Smooth muscle cell (in vitro differentiated cells): ENCODE results near the gene GLT6D1. TPM values are rescaled to one million over a fixed set of nuclear protein-coding genes. Genes with fewer than 3 reads are reported as not detected.

Source experiments
- DNase-seq: peaks from one replicate; lab custom pipeline; 2025; ENCODE audit not compliant: unreplicated experiment; lab: John Stamatoyannopoulos, UW
- H2AFZ ChIP-seq: fragments of 200-600 bp; sonication (generic); 2 replicates; pipeline ENCODE4 v1.6.0; 2016; ENCODE audit warnings: antibody characterized with exemption, low read depth, mild to moderate bottlenecking
- H3F3A ChIP-seq: fragments of 200-600 bp; sonication (generic); 2 replicates; pipeline ENCODE4 v1.6.0; 2017; ENCODE audit warnings: antibody characterized with exemption, low read depth
- H3K27ac ChIP-seq: fragments of 200-600 bp; sonication (generic); 2 replicates; pipeline ENCODE4 v1.5.1; 2016; ENCODE audit warnings: low read depth, mild to moderate bottlenecking
- H3K27me3 ChIP-seq: fragments of 200-600 bp; sonication (generic); 2 replicates; pipeline ENCODE4 v1.6.1; 2016; ENCODE audit warnings: low read depth, mild to moderate bottlenecking
- H3K36me3 ChIP-seq: fragments of 200-600 bp; sonication (generic); 2 replicates; pipeline ENCODE4 v1.5.1; 2016; ENCODE audit warnings: low read depth
- H3K4me1 ChIP-seq: fragments of 200-600 bp; sonication (generic); 2 replicates; pipeline ENCODE4 v1.5.1; 2016; ENCODE audit warnings: low read depth
- H3K4me2 ChIP-seq: fragments of 200-600 bp; sonication (generic); 2 replicates; pipeline ENCODE4 v1.6.0; 2016; ENCODE audit warnings: mild to moderate bottlenecking
- H3K4me3 ChIP-seq: fragments of 200-600 bp; sonication (generic); 2 replicates; pipeline ENCODE4 v1.5.1; 2016; ENCODE audit warnings: mild to moderate bottlenecking
- H3K79me2 ChIP-seq: fragments of 200-600 bp; sonication (generic); 2 replicates; pipeline ENCODE4 v1.6.0; 2016; ENCODE audit warnings: low read depth, mild to moderate bottlenecking
- H3K9ac ChIP-seq: fragments of 200-600 bp; sonication (generic); 2 replicates; pipeline ENCODE4 v1.6.0; 2016; ENCODE audit warnings: low read depth
- H3K9me3 ChIP-seq: fragments of 200-600 bp; sonication (generic); replicated peaks from 2 replicates; pipeline ENCODE4 v1.5.1; 2016; ENCODE audit warnings: low read depth
- H4K20me1 ChIP-seq: fragments of 200-600 bp; sonication (generic); 2 replicates; pipeline ENCODE4 v1.6.0; 2016; ENCODE audit warnings: low read depth
- CTCF ChIP-seq: fragments of 200-600 bp; sonication (generic); IDR thresholded peaks from 2 replicates; pipeline ENCODE4 v1.5.1; 2017; ENCODE audit warnings: borderline replicate concordance, mild to moderate bottlenecking, antibody characterized with exemption; ENCODE audit not compliant: insufficient read depth, poor library complexity, severe bottlenecking
- WGBS: methylation state at CpG from one replicate; pipeline ENCODE4 v1.1.7; 2016; ENCODE audit warnings: low lambda C conversion rate; 5-methylcytosine and 5-hydroxymethylcytosine counted together
- polyA plus RNA-seq: library from polyadenylated mRNA; unstranded; fragments of >200 nt; fragmentation: Nextera tagmentation; extraction: Ambion mirVana; gene quantifications from 2 replicates; pipeline ENCODE4 v1.2.1, GENCODE V29; 2016
- total RNA-seq: library from RNA; depleted of rRNA; stranded (reverse); fragments of >200 nt; gene quantifications from 2 replicates; pipeline ENCODE4 v1.2.3, GENCODE V29; 2014

Gene GLT6D1
- total and polyA plus RNA-seq, 2 experiments from 2014 or later, result not detected

- no peak for TF ChIP-seq CTCF
- H3K36me3 ChIP-seq, result no peaks in the 10 kb centered on the region
- no peaks in the 10 kb centered on the region for H3K4me1 ChIP-seq
- H2AFZ ChIP-seq, result no peak overlapping the region
- no peaks in the 10 kb centered on the region for H3F3A ChIP-seq
- no peaks in the 10 kb centered on the region for H4K20me1 ChIP-seq
- H3K4me3 ChIP-seq, result no peak overlapping the region
- no peak overlapping the region for H3K9ac ChIP-seq
- no peaks in the 10 kb centered on the region for H3K79me2 ChIP-seq
- WGBS, result 93% methylated on average over 14 of the region's 14 CpGs
- no peak for DNase-seq
- H3K27me3 ChIP-seq, result no peaks in the 10 kb centered on the region
- H3K9me3 ChIP-seq, result no peaks in the 10 kb centered on the region
- H3K27ac ChIP-seq, result no peak overlapping the region
- H3K4me2 ChIP-seq, result no peak overlapping the region
Observed at GRCh38 chr9:135582541-135582940, 56.8 kb downstream of the GLT6D1 start.

- H3K4me1 ChIP-seq, result no peaks in the 10 kb centered on the region
- no peaks in the 10 kb centered on the region for H3K9me3 ChIP-seq
- no peak for TF ChIP-seq CTCF
- no peaks in the 10 kb centered on the region for H4K20me1 ChIP-seq
- DNase-seq, result no peak
- H3K4me3 ChIP-seq, result no peak overlapping the region
- 87% methylated on average over 18 of the region's 18 CpGs for WGBS
- H3F3A ChIP-seq, result no peaks in the 10 kb centered on the region
- H2AFZ ChIP-seq, result no peak overlapping the region
- no peaks in the 10 kb centered on the region for H3K36me3 ChIP-seq
- no peaks in the 10 kb centered on the region for H3K27me3 ChIP-seq
- no peaks in the 10 kb centered on the region for H3K79me2 ChIP-seq
- no peak overlapping the region for H3K27ac ChIP-seq
- no peak overlapping the region for H3K9ac ChIP-seq
- H3K4me2 ChIP-seq, result no peak overlapping the region
Observed at GRCh38 chr9:135581636-135582426, 57.5 kb downstream of the GLT6D1 start.

- no peak overlapping the region for H2AFZ ChIP-seq
- H3K27me3 ChIP-seq, result no peaks in the 10 kb centered on the region
- no peak for TF ChIP-seq CTCF
- DNase-seq, result no peak
- no peaks in the 10 kb centered on the region for H4K20me1 ChIP-seq
- no peaks in the 10 kb centered on the region for H3F3A ChIP-seq
- H3K9ac ChIP-seq, result no peak overlapping the region
- H3K27ac ChIP-seq, result no peak overlapping the region
- H3K4me2 ChIP-seq, result no peak overlapping the region
- H3K4me1 ChIP-seq, result no peaks in the 10 kb centered on the region
- no peaks in the 10 kb centered on the region for H3K36me3 ChIP-seq
- no peak overlapping the region for H3K4me3 ChIP-seq
- H3K79me2 ChIP-seq, result no peaks in the 10 kb centered on the region
- 91% methylated on average over 11 of the region's 11 CpGs for WGBS
- H3K9me3 ChIP-seq, result no peaks in the 10 kb centered on the region
Observed at GRCh38 chr9:135580664-135581380, 58.5 kb downstream of the GLT6D1 start.
